ENCODE data around the gene SLC6A12.

- no peak for TF ChIP-seq POLR2A (IDR thresholded peaks at IDR 0.05)
- TF ChIP-seq, protein P1, sequence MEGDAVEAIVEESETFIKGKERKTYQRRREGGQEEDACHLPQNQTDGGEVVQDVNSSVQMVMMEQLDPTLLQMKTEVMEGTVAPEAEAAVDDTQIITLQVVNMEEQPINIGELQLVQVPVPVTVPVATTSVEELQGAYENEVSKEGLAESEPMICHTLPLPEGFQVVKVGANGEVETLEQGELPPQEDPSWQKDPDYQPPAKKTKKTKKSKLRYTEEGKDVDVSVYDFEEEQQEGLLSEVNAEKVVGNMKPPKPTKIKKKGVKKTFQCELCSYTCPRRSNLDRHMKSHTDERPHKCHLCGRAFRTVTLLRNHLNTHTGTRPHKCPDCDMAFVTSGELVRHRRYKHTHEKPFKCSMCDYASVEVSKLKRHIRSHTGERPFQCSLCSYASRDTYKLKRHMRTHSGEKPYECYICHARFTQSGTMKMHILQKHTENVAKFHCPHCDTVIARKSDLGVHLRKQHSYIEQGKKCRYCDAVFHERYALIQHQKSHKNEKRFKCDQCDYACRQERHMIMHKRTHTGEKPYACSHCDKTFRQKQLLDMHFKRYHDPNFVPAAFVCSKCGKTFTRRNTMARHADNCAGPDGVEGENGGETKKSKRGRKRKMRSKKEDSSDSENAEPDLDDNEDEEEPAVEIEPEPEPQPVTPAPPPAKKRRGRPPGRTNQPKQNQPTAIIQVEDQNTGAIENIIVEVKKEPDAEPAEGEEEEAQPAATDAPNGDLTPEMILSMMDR (IDR thresholded peaks at IDR 0.05): no peak
These were observed 73.8 kb downstream of the SLC6A12 start for GRCh38 chr12:140162-140561.

Data from uterus (tissue), 2 donors.